Natural killer cell (primary cell): ENCODE results near the gene DHX16. TPM values are rescaled to one million over a fixed set of nuclear protein-coding genes. Genes with fewer than 3 reads are reported as not detected.

ENCODE experiments used
- ATAC-seq, 3 donors: fragments of 150-1000 bp in 2 of 3; fragments of 200-7000 bp in 1 of 3; cut with Tn5 transposase; 1 replicate in 1 of 3; 2 replicates in 2 of 3; pipeline ENCODE4 v1.10.0; 2021; ENCODE audit warnings: mild to moderate bottlenecking in 2 of 3, moderate library complexity in 2 of 3
- DNase-seq, 2 donors: peaks; one replicate each; pipeline versions ENCODE4 v3.0.0 to v3.0.0-alpha.2; 2013 to 2021; ENCODE audit warnings: mixed read lengths in 1 of 2
- H3K27ac ChIP-seq: one replicate; pipeline ENCODE4 v1.5.1; 2013; ENCODE audit warnings: mild to moderate bottlenecking, low read length
- H3K27me3 ChIP-seq: one replicate; pipeline ENCODE4 v1.6.1; 2013; ENCODE audit warnings: low read length; ENCODE audit not compliant: control insufficient read depth, insufficient read depth
- H3K36me3 ChIP-seq: one replicate; pipeline ENCODE4 v1.6.1; 2013; ENCODE audit warnings: low read length; ENCODE audit not compliant: control insufficient read depth, insufficient read depth
- H3K4me1 ChIP-seq: one replicate; pipeline ENCODE4 v1.6.1; 2013; ENCODE audit warnings: low read length; ENCODE audit not compliant: control insufficient read depth, insufficient read depth
- H3K4me3 ChIP-seq: one replicate; pipeline ENCODE4 v1.5.1; 2013; ENCODE audit warnings: low read length
- H3K9me3 ChIP-seq: one replicate; pipeline ENCODE4 v1.6.1; 2013; ENCODE audit warnings: low read length; ENCODE audit not compliant: control insufficient read depth, insufficient read depth
- H3K27ac Mint-ChIP-seq, 2 donors: one replicate each; pipeline ENCODE4 v1.8.0; 2022; ENCODE audit warnings: mild to moderate bottlenecking in 2 of 2, mixed read lengths in 2 of 2, moderate library complexity in 1 of 2
- H3K27me3 Mint-ChIP-seq, 2 donors: one replicate each; pipeline ENCODE4 v1.8.0; 2022; ENCODE audit warnings: low read depth in 2 of 2, mixed read lengths in 2 of 2
- H3K36me3 Mint-ChIP-seq: one replicate; pipeline ENCODE4 v1.8.0; 2022; ENCODE audit warnings: mixed read lengths
- H3K4me1 Mint-ChIP-seq, 2 donors: one replicate each; pipeline ENCODE4 v1.8.0; 2022; ENCODE audit warnings: mixed read lengths in 2 of 2
- H3K4me3 Mint-ChIP-seq: one replicate; pipeline ENCODE4 v1.8.0; 2022; ENCODE audit warnings: mild to moderate bottlenecking, moderate library complexity, mixed read lengths
- H3K9me3 Mint-ChIP-seq, 2 donors: one replicate each; pipeline ENCODE4 v1.8.0; 2022; ENCODE audit warnings: mixed read lengths in 2 of 2
- WGBS: methylation state at CpG from one replicate; pipeline ENCODE4 v1.1.7; 2013; ENCODE audit warnings: missing lambda C conversion rate; ENCODE audit not compliant: insufficient coverage; 5-methylcytosine and 5-hydroxymethylcytosine counted together
- intact Hi-C: fragments of 100-400 bp; cut with micrococcal nuclease; formaldehyde crosslinking; loops from one replicate; pipeline ENCODE4 v1.14.2; 2022
- total RNA-seq, 4 donors: library from RNA; stranded (reverse); fragments of 120-200 nt in 1 of 4; gene quantifications; one replicate each; pipeline versions ENCODE4 v1.2.3 to v1.2.4, GENCODE V29; 2013 to 2022
- TF ChIP-seq, protein P1 (sequence below): fragments of 200-600 bp; IDR thresholded peaks from one replicate; pipeline ENCODE4 v1.8.0; 2022; ENCODE audit warnings: antibody characterized with exemption

Gene DHX16
- total RNA-seq, 3 donors from 2014 or later (not counting 1 experiment from before 2014, with no cell fraction given), result 27.3 to 35.7 (median 27.7) TPM

DNA sequence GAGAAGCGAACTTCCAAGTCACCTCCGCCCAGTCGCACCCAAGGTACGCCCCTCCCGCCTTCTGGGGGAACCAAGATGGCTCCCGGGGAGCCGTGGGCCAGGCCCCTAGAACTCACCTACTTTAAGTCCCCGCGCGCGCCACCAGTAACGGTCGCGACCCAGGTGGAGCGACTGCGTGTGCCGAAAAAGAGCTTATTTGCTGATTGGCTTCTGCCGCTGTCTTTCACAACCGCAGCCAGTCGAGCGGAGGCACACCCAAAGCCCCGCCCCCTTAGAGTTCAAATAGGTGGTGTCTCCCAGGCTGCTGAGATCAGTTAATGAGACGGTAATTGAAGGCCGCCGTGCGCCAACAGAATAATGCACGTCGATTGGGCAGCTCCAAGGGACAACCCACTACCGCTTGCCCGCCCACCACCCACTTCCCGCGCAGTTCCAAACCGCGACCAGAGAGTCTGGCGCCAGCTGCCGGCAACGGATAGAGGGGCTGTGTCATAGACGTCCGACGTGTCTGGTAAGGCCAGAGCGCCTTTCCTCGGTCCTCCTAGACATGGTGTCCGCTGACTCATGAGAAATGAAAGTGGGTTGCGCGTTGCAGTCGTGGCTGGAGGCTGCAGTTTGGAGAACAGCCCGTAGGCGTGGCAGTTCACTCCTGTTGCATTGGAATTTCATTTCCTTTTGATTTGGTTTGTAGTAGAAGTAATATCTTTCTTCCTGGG is 44.5 kb upstream of the DHX16 start, which contains the start of gene MDC1:
Gene MDC1, minus strand, starts transcription at position 153 of the 716 bp plus-strand sequence. CDS start 2,106 bp downstream, outside the sequence.
- Mint-ChIP-seq H3K27me3 (no peaks in the 10 kb centered on the region), H3K36me3 (no peaks in the 10 kb centered on the region), H3K27ac (peak within 1 kb of the TSS; percentile 97 to 100), H3K4me1 (peaks cover 60 to 62% of the 10 kb centered on the region in 2 donors), H3K9me3 (no peaks in the 10 kb centered on the region), H3K4me3 (peak within 1 kb of the TSS; percentile 98)
- DNase-seq, result peak; percentile 97 to 100
- WGBS, result under 1% methylated on average over 48 of the region's 48 CpGs
- TF ChIP-seq, protein P1, sequence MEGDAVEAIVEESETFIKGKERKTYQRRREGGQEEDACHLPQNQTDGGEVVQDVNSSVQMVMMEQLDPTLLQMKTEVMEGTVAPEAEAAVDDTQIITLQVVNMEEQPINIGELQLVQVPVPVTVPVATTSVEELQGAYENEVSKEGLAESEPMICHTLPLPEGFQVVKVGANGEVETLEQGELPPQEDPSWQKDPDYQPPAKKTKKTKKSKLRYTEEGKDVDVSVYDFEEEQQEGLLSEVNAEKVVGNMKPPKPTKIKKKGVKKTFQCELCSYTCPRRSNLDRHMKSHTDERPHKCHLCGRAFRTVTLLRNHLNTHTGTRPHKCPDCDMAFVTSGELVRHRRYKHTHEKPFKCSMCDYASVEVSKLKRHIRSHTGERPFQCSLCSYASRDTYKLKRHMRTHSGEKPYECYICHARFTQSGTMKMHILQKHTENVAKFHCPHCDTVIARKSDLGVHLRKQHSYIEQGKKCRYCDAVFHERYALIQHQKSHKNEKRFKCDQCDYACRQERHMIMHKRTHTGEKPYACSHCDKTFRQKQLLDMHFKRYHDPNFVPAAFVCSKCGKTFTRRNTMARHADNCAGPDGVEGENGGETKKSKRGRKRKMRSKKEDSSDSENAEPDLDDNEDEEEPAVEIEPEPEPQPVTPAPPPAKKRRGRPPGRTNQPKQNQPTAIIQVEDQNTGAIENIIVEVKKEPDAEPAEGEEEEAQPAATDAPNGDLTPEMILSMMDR, result no peak
- peak; percentile 72 to 88 (median 77) for ATAC-seq
- Histone ChIP-seq H3K27ac (peak within 1 kb of the TSS; percentile 95), H3K4me1 (peaks cover 39% of the 10 kb centered on the region), H3K4me3 (peak within 1 kb of the TSS; percentile 68), H3K9me3 (no peaks in the 10 kb centered on the region), H3K27me3 (no peaks in the 10 kb centered on the region), H3K36me3 (peaks cover 20% of the 10 kb centered on the region)
- intact Hi-C loops, result loop anchor here (1.0 to 5.0 kb wide), 4 partner anchors 30 to 950 kb away; partner anchors contain the start of genes CSNK2B, GNL1 and LY6G5B

DNA sequence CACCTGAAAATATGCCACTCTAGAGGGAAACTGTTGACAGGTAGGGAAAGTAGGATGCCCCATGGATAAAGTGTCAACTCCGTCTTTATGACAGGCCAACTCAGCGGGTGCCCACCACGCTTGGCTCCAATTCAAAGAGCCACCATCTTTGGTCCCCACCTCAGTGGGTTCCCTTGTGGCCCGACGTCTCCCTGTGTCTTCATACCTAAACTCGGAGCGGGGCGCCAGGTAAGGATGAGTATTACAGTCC is 44.0 kb upstream of the DHX16 start:
- Mint-ChIP-seq H3K4me3 (peak overlapping the region; percentile 98), H3K4me1 (peaks cover 60 to 62% of the 10 kb centered on the region in 2 donors), H3K27ac (peak overlapping the region; percentile 97 to 100), H3K27me3 (no peaks in the 10 kb centered on the region), H3K36me3 (no peaks in the 10 kb centered on the region), H3K9me3 (no peaks in the 10 kb centered on the region)
- no peak for DNase-seq
- ATAC-seq, result no peak
- no peaks in the 10 kb centered on the region for H3K27me3 ChIP-seq
- H3K36me3 ChIP-seq, result peaks cover 20% of the 10 kb centered on the region
- intact Hi-C loops, result loop anchor here (1.0 to 5.0 kb wide), 4 partner anchors 30 to 950 kb away; partner anchors contain the start of genes CSNK2B, GNL1 and LY6G5B
- peak overlapping the region; percentile 68 for H3K4me3 ChIP-seq
- TF ChIP-seq, protein P1, result no peak
- no peaks in the 10 kb centered on the region for H3K9me3 ChIP-seq
- WGBS, result 7% methylated on average over 8 of the region's 8 CpGs
- peak overlapping the region; percentile 95 for H3K27ac ChIP-seq
- peaks cover 39% of the 10 kb centered on the region for H3K4me1 ChIP-seq

DNA sequence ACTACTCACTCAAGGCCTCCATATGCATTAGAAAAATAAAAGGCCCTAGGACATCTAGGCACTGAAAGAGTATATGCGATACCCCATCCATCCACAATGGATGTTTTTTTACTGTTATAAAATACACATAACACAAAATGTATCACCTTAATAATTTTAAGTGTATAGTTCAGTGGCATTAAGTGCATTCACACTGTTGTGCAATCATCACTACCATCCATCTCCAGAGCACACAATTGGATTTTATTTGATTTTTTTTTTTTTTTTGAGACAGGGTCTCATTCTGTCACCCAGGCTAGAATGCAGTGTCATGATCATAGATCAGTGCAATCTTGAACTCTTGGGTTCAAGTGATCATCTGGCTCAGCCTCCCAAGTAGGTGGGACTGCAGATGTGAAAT is 41.5 kb upstream of the DHX16 start:
- H3K4me1 ChIP-seq, result peaks cover 40% of the 10 kb centered on the region
- peaks cover 24% of the 10 kb centered on the region for H3K36me3 ChIP-seq
- ATAC-seq (no peak), DNase-seq (no peak)
- Mint-ChIP-seq H3K27me3 (no peaks in the 10 kb centered on the region), H3K4me1 (peaks cover 42 to 50% of the 10 kb centered on the region in 2 donors), H3K9me3 (no peaks in the 10 kb centered on the region), H3K4me3 (no peak overlapping the region), H3K36me3 (no peaks in the 10 kb centered on the region), H3K27ac (peak overlapping the region in 1 of 2 donors; percentile 100)
- WGBS, result no CpG with 5 or more reads among the region's 1 CpG
- H3K27ac ChIP-seq, result no peak overlapping the region
- H3K4me3 ChIP-seq, result no peak overlapping the region
- no peaks in the 10 kb centered on the region for H3K27me3 ChIP-seq
- intact Hi-C loops, result no loop called here
- no peaks in the 10 kb centered on the region for H3K9me3 ChIP-seq
- TF ChIP-seq, protein P1, result no peak
